Activated naive CD4-positive, alpha-beta T cell treated with anti-CD3 and anti-CD28 coated beads, Interleukin-2, amount 50 U/mL, for 72 hours (primary cell): ENCODE data around the gene PKP1. TPM values are rescaled to one million over a fixed set of nuclear protein-coding genes. Genes with fewer than 3 reads are reported as not detected.

Experiments
- ATAC-seq, 2 donors: fragments of 150-1000 bp; cut with Tn5 transposase; 2 replicates each; pipeline ENCODE4 v1.10.0; 2021; ENCODE audit warnings: mild to moderate bottlenecking in 2 of 2, moderate library complexity in 2 of 2
- DNase-seq, 2 donors: peaks; one replicate each; pipeline ENCODE4 v3.0.0; 2021 to 2022; ENCODE audit warnings: low spot score in 2 of 2
- H3K27ac Mint-ChIP-seq, 2 donors: one replicate each; pipeline ENCODE4 v1.8.0; 2022; ENCODE audit warnings: mild to moderate bottlenecking in 2 of 2, mixed read lengths in 2 of 2
- H3K36me3 Mint-ChIP-seq, 2 donors: one replicate each; pipeline ENCODE4 v1.8.0; 2022; ENCODE audit warnings: mixed read lengths in 2 of 2
- H3K9me3 Mint-ChIP-seq, 2 donors: one replicate each; pipeline ENCODE4 v1.8.0; 2022; ENCODE audit warnings: mixed read lengths in 2 of 2
- total RNA-seq, 2 donors: library from RNA; stranded (reverse); gene quantifications; one replicate each; pipeline ENCODE4 v1.2.3, GENCODE V29; 2022

The PKP1 gene
- total RNA-seq, 2 donors from 2014 or later = not detected

GRCh38 chr1:201376464-201377374 lies 93.4 kb downstream of the PKP1 start:
- Mint-ChIP-seq H3K9me3 (no peaks in the 10 kb centered on the region), H3K36me3 (no peaks in the 10 kb centered on the region), H3K27ac (no peak overlapping the region)
- peak; percentile 32 to 33 for ATAC-seq
- peak in 1 of 2 donors; percentile 23 for DNase-seq

- no peaks in the 10 kb centered on the region for H3K36me3 Mint-ChIP-seq
Observed at GRCh38 chr1:201377611-201378092, 94.3 kb downstream of the PKP1 start, which contains the start of gene TNNT2. TNNT2 (minus strand) TSS chr1:201377680; CDS start chr1:201373254, 4,426 bp downstream.

GRCh38 chr1:201378804-201379203 lies 95.5 kb downstream of the PKP1 start:
- ATAC-seq (no peak), DNase-seq (no peak)
- no peaks in the 10 kb centered on the region for H3K36me3 Mint-ChIP-seq
- no peaks in the 10 kb centered on the region for H3K9me3 Mint-ChIP-seq
- H3K27ac Mint-ChIP-seq = no peak overlapping the region

More at GRCh38 chr1:201377611-201378092, 94.3 kb downstream of the PKP1 start, which contains the start of gene TNNT2:
- H3K9me3 Mint-ChIP-seq = no peaks in the 10 kb centered on the region
- DNase-seq (no peak), ATAC-seq (no peak)
- no peak within 1 kb of the TSS for H3K27ac Mint-ChIP-seq

GRCh38 chr1:201379733-201380242 lies 96.5 kb downstream of the PKP1 start:
- no peaks in the 10 kb centered on the region for H3K36me3 Mint-ChIP-seq
- DNase-seq = no peak
- no peaks in the 10 kb centered on the region for H3K9me3 Mint-ChIP-seq
- no peak for ATAC-seq
- H3K27ac Mint-ChIP-seq = no peak overlapping the region

GRCh38 chr1:201381130-201381529 lies 97.8 kb downstream of the PKP1 start:
- Mint-ChIP-seq H3K27ac (no peak overlapping the region), H3K9me3 (no peaks in the 10 kb centered on the region), H3K36me3 (no peaks in the 10 kb centered on the region)
- DNase-seq (no peak), ATAC-seq (no peak)

Other genes starting within 250 kb of the PKP1 start
- gene CACNA1S, start 171.1 kb upstream of the PKP1 start, total RNA-seq = not detected
- gene ASCL5, start 156.3 kb upstream of the PKP1 start, total RNA-seq = under 1 TPM; 0.16 to 0.35 TPM
- gene TMEM9, start 129.0 kb upstream of the PKP1 start, total RNA-seq = 10 to 100 TPM; 19.0 to 28.1 TPM
- gene IGFN1, start 92.7 kb upstream of the PKP1 start, total RNA-seq = not detected
- not detected for gene TNNT2, start 94.2 kb downstream of the PKP1 start, total RNA-seq
- not detected for gene LAD1, start 115.8 kb downstream of the PKP1 start, total RNA-seq
- gene TNNI1, start 138.2 kb downstream of the PKP1 start, total RNA-seq = not detected
- 10 to 100 TPM in 1 of 2 donors, 1 to 10 TPM in 1; 5.7 to 13.0 TPM for gene PHLDA3, start 185.7 kb downstream of the PKP1 start, total RNA-seq
- 10 to 100 TPM; 13.2 to 57.6 TPM for gene CSRP1, start 223.6 kb downstream of the PKP1 start, total RNA-seq